Activated T-helper 1 cell treated with anti-CD3 and anti-CD28 coated beads, Interleukin-12 subunit alpha, Interleukin-12 subunit beta, Interleukin-2, Interleukin-4 antibody, amounts not matched to agents 30 ng/mL and 10 ng/mL and 1 ng/mL, durations not matched to agents 14 hours and 24 hours and 36 hours (primary cell): ENCODE measurements around the gene UTP3. TPM values are rescaled to one million over a fixed set of nuclear protein-coding genes. Genes with fewer than 3 reads are reported as not detected.
A peak's percentile ranks its signal among the peaks of the same experiment; 100 is the strongest.
"Not testable (repeated sequence)": the region's sequence is repeated elsewhere in the genome, so short reads cannot be mapped to it uniquely, and the experiment has no call there.

Experiments
- DNase-seq: peaks from one replicate; pipeline ENCODE4 v3.0.0; 2021; ENCODE audit warnings: low spot score
- H3K27ac Mint-ChIP-seq: one replicate; pipeline ENCODE4 v1.8.0; 2021; ENCODE audit warnings: mild to moderate bottlenecking, mixed read lengths
- H3K27me3 Mint-ChIP-seq: one replicate; pipeline ENCODE4 v1.8.0; 2022; ENCODE audit warnings: mild to moderate bottlenecking, moderate library complexity, mixed read lengths; ENCODE audit not compliant: insufficient read depth
- H3K36me3 Mint-ChIP-seq: one replicate; pipeline ENCODE4 v1.8.0; 2021; ENCODE audit warnings: low read depth, mixed read lengths
- H3K4me1 Mint-ChIP-seq: one replicate; pipeline ENCODE4 v1.8.0; 2021; ENCODE audit warnings: low read depth, mixed read lengths
- H3K4me3 Mint-ChIP-seq: one replicate; pipeline ENCODE4 v1.8.0; 2021; ENCODE audit warnings: mild to moderate bottlenecking, moderate library complexity, mixed read lengths
- H3K9me3 Mint-ChIP-seq: one replicate; pipeline ENCODE4 v1.8.0; 2021; ENCODE audit warnings: mixed read lengths
- intact Hi-C: fragments of 100-400 bp; cut with micrococcal nuclease; formaldehyde crosslinking; loops from one replicate; pipeline ENCODE4 v1.15.1; 2024
- total RNA-seq: library from RNA; stranded (reverse); gene quantifications from 2 replicates; pipeline ENCODE4 v1.2.3, GENCODE V29; 2022

UTP3 gene
- total RNA-seq, 1 donor from 2014 or later, result 52.8 TPM

DNA sequence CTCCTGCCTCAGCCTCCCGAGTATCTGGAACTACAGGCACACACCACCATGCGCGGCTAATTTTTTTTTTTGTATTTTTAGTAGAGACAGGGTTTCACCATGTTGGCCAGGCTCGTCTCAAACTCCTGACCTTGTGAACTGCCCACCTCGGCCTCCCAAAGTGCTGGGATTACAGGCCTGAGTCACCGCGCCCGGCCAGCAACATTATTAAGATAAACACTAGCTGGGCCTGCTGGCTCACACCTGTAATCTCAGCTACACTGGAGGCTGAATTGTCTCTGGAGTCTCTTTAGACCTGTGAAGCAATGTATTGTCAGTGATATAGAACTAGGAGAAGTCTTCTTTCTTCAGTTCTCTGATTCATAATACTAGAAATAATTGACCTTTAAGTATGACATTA lies 10.1 kb downstream of the UTP3 start:
- H3K9me3 Mint-ChIP-seq, result not testable (repeated sequence)

DNA sequence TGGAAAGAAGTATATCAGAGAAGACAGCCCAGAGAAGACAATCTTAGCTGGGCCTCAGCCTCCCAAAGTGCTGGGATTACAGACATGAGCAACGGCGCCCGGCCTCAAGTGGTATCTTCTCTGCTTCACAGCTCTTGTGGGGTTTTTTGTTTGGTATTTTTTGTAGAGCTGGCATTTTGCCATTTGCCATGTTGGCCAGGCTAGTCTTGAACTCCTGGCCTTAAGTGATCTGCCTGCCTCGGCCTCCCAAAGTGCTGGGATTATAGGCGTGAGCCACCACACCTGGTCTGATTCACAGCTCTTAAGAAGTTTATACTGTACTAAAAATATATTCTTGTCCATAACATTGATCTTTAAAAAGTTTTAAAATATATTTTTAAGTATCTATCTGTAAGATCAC lies 12.4 kb downstream of the UTP3 start:
- intact Hi-C loops, result no loop called here
- no peak overlapping the region for H3K4me3 Mint-ChIP-seq
- no peaks in the 10 kb centered on the region for H3K36me3 Mint-ChIP-seq
- H3K27me3 Mint-ChIP-seq, result peaks cover 3% of the 10 kb centered on the region
- H3K4me1 Mint-ChIP-seq, result peaks cover 12% of the 10 kb centered on the region
- H3K9me3 Mint-ChIP-seq, result no peaks in the 10 kb centered on the region
- no peak for DNase-seq
- no peak overlapping the region for H3K27ac Mint-ChIP-seq

More for the DNA sequence above, 10.1 kb downstream of the UTP3 start:
- H3K4me3 Mint-ChIP-seq, intact Hi-C loops, DNase-seq, H3K27ac Mint-ChIP-seq, H3K4me1 Mint-ChIP-seq, H3K36me3 Mint-ChIP-seq, H3K27me3 Mint-ChIP-seq: not testable (repeated sequence)

DNA sequence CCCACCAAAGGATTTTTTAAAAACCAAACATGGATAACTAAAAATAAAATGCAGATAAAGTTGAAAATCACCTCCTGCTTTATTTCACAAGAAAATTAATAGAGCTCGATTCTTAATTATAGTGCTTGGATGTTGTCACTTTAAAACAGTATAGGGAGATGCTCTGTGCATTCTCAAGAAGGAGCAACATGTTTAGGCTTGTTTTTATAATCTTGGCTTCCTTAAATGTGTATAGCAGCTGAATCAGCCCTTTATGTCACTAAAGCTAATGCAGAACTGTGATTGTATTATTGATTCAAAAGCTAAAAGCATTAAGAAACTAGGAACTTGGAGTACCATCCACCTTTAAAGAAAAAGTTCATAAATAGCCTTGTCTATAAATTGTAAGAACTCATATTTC lies 12.9 kb downstream of the UTP3 start:
- Mint-ChIP-seq H3K36me3 (no peaks in the 10 kb centered on the region), H3K27ac (no peak overlapping the region), H3K27me3 (peaks cover 3% of the 10 kb centered on the region), H3K4me3 (no peak overlapping the region), H3K4me1 (peaks cover 18% of the 10 kb centered on the region), H3K9me3 (no peaks in the 10 kb centered on the region)
- intact Hi-C loops, result no loop called here
- no peak for DNase-seq

DNA sequence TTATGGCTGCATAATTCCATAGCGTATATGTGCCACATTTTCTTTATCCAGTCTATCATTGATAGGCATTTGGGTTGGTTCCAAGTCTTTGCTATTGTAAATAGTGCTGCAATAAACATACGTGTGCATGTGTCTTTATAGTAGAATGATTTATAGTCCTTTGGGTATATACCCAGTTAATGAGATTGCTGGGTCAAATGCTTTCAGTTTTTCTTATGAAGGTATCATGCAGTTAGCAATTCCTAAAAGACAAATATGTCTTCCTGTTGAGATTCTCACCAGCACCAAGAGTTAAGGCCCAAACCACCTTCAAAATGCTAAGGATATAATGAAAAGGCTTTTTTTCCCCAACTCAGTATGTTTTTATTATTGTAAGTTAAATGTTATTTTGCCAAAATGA lies 14.3 kb downstream of the UTP3 start:
- H3K9me3 Mint-ChIP-seq, H3K36me3 Mint-ChIP-seq, H3K27ac Mint-ChIP-seq, intact Hi-C loops, H3K4me3 Mint-ChIP-seq, H3K27me3 Mint-ChIP-seq, DNase-seq: not testable (repeated sequence)
- H3K4me1 Mint-ChIP-seq, result peaks cover 24% of the 10 kb centered on the region

DNA sequence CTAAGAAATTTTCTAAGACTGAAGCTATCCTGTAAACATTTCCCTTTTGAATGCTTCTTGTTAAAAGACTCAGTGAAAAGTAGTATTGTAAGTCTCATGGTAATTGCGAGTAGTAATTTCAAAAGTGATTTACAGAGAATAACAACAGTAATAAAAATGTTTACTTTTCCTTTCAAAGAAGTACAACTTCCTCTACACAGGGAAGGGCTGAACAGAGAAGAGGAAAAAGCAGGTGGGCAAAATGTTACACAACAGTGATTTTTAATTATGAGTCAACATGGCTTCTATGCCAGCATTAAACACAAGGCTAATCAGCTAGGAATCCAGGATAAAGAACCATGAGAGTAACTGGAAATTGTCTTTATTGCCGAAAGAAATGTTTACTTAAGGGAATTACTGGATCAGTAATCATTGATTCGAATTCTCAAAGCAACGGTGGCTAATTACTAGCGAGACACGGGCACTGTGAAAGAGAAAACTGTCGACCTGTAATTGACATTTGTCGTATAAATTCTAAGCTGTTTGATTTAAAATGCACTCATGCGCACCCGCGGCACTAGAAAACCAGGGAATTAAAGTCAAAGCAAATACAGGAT lies 15.4 kb downstream of the UTP3 start:
- peak overlapping the region; percentile 76 for H3K4me3 Mint-ChIP-seq
- H3K4me1 Mint-ChIP-seq, result peaks cover 24% of the 10 kb centered on the region
- DNase-seq, result no peak
- H3K27me3 Mint-ChIP-seq, result peaks cover 3% of the 10 kb centered on the region
- H3K9me3 Mint-ChIP-seq, result no peaks in the 10 kb centered on the region
- H3K27ac Mint-ChIP-seq, result peak overlapping the region; percentile 83
- intact Hi-C loops, result loop anchor here (2.0 kb wide), 1 partner anchor 289 kb away; the partner anchor contains the start of gene DCK
- H3K36me3 Mint-ChIP-seq, result no peaks in the 10 kb centered on the region

DNA sequence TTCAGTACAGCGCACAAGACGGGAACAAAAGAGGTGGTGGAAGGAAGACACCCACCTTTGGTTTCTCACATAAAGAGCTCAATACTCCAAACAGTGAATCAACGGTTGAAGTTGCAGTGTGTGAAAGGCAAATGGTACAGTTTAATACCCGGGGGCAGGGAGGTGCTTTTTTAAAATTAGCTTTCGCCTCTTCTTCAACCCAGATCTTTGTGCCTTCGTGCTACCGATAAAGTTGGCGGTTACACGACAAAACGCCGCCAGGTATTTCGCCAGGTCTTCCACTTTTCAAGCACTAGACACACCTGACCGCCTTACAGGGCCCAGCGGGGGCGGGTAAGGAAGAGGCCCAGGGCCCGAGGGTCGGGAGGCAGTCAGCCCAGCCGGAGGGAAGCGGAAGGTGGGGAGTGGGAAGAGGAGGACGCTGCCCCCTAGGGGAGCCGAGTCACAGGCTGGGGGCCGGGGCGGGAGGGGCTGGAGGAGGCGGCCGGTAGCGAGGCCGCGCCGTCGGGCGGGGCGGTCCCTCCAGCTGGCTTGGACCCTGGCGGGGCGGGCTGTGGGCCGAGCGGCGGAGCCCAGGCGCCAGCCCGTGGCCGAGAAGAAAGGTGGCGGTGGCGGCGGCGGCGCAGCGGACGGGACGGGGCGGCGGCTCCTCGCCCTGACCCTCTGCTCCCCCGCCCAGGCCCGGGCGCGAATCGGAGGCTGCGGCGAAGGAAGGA lies 16.0 kb downstream of the UTP3 start:
- Mint-ChIP-seq H3K9me3 (no peaks in the 10 kb centered on the region), H3K27me3 (peaks cover 3% of the 10 kb centered on the region), H3K27ac (peak overlapping the region; percentile 83), H3K4me3 (peak overlapping the region; percentile 76), H3K36me3 (no peaks in the 10 kb centered on the region), H3K4me1 (peaks cover 24% of the 10 kb centered on the region)
- DNase-seq, result peak; percentile 38
- intact Hi-C loops, result loop anchor here (2.0 kb wide), 1 partner anchor 288 kb away; the partner anchor contains the start of gene DCK

DNA sequence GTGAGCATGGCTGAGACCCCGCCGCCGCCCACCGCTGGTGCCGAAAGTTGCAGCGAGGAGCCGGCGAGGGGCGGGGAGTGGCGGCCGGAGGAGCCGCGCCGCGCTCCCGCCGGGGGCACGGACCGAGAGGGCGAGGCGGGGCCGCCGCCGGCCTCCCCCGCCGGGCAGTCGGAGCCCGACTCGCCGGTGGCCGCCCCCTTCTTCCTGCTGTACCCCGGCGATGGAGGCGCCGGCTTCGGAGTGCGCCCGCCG lies 16.5 kb downstream of the UTP3 start:
- Mint-ChIP-seq H3K27ac (no peak overlapping the region), H3K4me3 (no peak overlapping the region), H3K9me3 (no peaks in the 10 kb centered on the region), H3K4me1 (peaks cover 26% of the 10 kb centered on the region), H3K27me3 (peaks cover 3% of the 10 kb centered on the region), H3K36me3 (no peaks in the 10 kb centered on the region)
- intact Hi-C loops, result loop anchor here (1.0 to 5.0 kb wide), 7 partner anchors 17 to 288 kb away; partner anchors contain the start of genes DCK, GRSF1, MOB1B and UTP3
- no peak for DNase-seq

DNA sequence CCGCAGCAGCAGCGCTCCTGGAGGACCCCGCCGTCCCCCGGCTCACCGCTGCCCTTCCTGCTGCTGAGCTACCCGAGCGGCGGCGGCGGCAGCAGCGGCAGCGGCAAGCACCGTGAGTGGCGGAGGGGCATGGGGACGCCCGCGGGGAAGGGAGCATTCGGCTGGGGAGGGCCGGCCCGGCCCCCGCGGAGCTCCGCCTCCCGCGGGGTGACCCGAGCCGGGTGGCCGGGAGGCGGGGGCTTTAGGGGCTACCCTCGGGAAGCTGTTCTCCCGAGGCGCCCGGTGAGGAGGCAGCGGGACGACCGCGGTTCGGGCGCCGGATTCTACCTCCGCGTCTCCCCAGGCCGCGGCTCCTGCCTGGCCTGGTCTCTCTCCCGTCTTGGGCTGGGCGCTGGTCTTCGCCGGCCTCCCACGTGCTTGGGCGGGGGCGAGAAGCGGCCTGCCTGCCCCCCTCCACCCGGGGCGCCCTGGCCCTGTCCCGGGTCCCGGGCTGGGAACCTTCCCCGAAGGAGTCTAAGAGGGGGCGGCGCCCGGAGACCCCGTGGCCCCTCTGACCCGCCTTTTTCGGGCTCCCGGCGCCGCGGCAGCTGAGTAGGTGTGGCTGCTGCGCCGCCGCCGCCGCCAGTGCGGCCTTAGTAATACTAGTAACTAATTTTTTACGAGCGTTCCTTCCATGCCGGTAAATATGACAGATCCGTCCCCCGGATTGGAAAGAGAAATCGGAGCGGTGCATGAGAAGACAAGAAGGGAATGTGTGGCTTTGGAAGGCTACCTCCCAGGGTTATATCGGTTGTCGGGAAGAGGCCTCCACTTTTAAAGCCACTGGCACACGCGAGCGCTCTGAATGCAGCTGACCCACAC lies 17.1 kb downstream of the UTP3 start:
- peaks cover 28% of the 10 kb centered on the region for H3K4me1 Mint-ChIP-seq
- H3K36me3 Mint-ChIP-seq, result no peaks in the 10 kb centered on the region
- peak overlapping the region; percentile 90 for H3K27ac Mint-ChIP-seq
- no peaks in the 10 kb centered on the region for H3K9me3 Mint-ChIP-seq
- peak; percentile 57 for DNase-seq
- intact Hi-C loops, result loop anchor here (1.0 to 5.0 kb wide), 7 partner anchors 17 to 287 kb away; partner anchors contain the start of genes DCK, GRSF1, MOB1B and UTP3
- peak overlapping the region; percentile 94 for H3K4me3 Mint-ChIP-seq
- H3K27me3 Mint-ChIP-seq, result peaks cover 3% of the 10 kb centered on the region

DNA sequence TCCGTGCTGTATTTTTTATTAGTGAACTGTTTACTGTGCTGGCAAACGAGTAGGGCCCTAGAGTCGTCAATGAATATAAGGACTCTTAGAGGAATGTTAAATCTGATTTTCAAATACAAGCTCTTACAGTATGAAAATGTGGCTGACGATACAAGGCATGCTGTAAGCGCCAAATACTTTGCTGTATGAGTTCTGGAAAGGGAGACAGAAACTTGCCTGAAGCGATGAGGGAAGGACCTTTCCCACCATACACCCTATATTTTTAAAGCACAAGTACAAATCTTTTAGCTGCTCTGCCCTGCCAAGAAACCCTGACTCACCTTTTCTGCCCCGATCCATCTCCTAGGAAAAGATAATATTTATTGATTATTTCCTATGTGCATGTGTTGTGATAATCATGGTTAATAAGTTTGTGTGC lies 17.7 kb downstream of the UTP3 start:
- no peak for DNase-seq
- intact Hi-C loops, result loop anchor here (5.0 kb wide), 1 partner anchor 94 kb away; no protein-coding TSS in a partner anchor
- peak overlapping the region; percentile 90 for H3K27ac Mint-ChIP-seq

DNA sequence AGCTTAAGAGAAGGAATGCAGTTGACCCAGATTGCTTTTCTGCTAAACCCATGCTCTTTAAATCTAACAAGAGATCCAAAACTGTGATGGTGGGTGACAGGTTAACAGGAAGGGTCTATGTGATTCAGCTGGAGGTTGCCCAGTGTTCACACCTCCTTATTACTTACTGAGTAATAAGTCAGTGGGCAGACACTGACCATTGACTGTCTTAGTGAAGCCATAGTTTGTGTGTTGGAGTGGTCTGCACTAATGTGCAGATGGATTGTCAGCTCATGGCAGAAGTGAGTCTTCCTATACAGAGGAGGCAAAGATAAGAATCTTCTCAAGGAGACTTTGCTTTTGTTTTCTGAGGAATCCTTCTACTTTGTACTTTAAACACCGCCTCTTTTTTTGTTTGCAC lies 18.2 kb downstream of the UTP3 start:
- Mint-ChIP-seq H3K9me3 (no peaks in the 10 kb centered on the region), H3K4me3 (peak overlapping the region; percentile 94), H3K36me3 (no peaks in the 10 kb centered on the region), H3K27me3 (peaks cover 3% of the 10 kb centered on the region), H3K27ac (peak overlapping the region; percentile 90), H3K4me1 (peaks cover 28% of the 10 kb centered on the region)
- DNase-seq, result no peak
- intact Hi-C loops, result loop anchor here (5.0 kb wide), 1 partner anchor 94 kb away; no protein-coding TSS in a partner anchor

More for the DNA sequence above, 17.7 kb downstream of the UTP3 start:
- no peaks in the 10 kb centered on the region for H3K36me3 Mint-ChIP-seq
- no peaks in the 10 kb centered on the region for H3K9me3 Mint-ChIP-seq
- H3K4me1 Mint-ChIP-seq, result peaks cover 28% of the 10 kb centered on the region
- peaks cover 3% of the 10 kb centered on the region for H3K27me3 Mint-ChIP-seq
- peak overlapping the region; percentile 94 for H3K4me3 Mint-ChIP-seq

DNA sequence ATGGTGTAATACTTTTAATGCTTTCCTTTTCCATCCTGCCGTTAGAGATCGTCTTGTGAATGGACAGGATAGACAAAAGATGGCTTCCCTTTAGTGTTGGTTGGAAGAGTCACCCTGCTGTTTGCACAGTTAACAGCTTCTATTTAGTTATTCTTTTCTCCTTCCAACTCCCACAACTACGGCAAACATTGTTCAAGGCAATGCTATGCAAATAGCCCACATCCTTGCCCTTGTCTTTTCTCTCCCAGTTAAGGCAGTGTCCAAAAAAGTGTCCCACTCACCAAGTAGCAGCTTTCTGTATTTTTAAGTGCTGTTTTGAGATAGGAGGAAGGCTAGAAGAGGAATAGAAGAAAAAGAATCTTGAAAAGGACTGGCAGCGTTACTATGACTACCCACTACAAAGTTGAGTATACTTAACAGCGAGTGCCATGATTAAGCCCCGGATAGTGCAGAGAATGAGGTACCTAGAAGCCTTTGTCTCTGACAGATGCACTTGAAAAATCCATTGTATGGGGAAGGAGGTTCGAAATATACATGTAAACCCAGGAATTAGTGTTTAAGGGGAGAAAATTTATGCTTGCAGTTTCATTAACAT lies 21.4 kb downstream of the UTP3 start:
- Mint-ChIP-seq H3K27me3 (no peaks in the 10 kb centered on the region), H3K9me3 (no peaks in the 10 kb centered on the region), H3K27ac (no peak overlapping the region), H3K4me3 (no peak overlapping the region), H3K36me3 (peaks cover 2% of the 10 kb centered on the region), H3K4me1 (peaks cover 38% of the 10 kb centered on the region)
- no peak for DNase-seq
- intact Hi-C loops, result loop anchor here (5.0 kb wide), 1 partner anchor 97 kb away; no protein-coding TSS in a partner anchor

DNA sequence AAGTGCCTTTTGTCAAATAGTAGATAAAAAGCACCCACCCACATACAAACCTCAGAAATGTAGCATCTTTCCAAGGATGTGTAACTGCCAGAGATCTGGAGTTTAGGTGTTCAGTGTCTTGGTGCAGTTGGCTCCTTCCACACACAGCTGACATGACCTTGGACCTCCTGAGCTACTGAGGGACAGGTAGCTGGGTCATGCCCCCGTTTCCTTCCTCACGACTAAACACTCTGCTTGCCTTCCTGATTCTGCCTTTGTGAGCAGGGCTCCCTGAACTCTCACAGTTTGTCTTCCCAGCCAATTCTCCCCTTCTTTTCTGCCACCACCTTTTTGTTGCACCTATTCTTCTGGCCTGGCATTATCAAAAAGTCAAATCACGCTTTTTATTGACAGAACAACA lies 23.3 kb downstream of the UTP3 start:
- intact Hi-C loops, result no loop called here
- Mint-ChIP-seq H3K4me3 (no peak overlapping the region), H3K27me3 (no peaks in the 10 kb centered on the region), H3K9me3 (no peaks in the 10 kb centered on the region), H3K36me3 (peaks cover 2% of the 10 kb centered on the region), H3K27ac (no peak overlapping the region), H3K4me1 (peaks cover 28% of the 10 kb centered on the region)
- DNase-seq, result no peak
